HG03432 (cell line): Measurements from ENCODE around the gene ARHGAP31.

Source experiments
- ATAC-seq: cut with Tn5 transposase; IDR thresholded peaks from one replicate; pipeline ENCODE4 v1.9.1; 2021; ENCODE audit warnings: mild to moderate bottlenecking, moderate library complexity; ENCODE audit not compliant: unreplicated experiment

The ARHGAP31 gene

GRCh38 chr3:119428538-119428937, 134.4 kb downstream of the ARHGAP31 start:
- ATAC-seq, result no peak

GRCh38 chr3:119433613-119434325, 139.6 kb downstream of the ARHGAP31 start:
- no peak for ATAC-seq

- no peak for ATAC-seq
These were observed 140.5 kb downstream of the ARHGAP31 start for GRCh38 chr3:119434703-119435102.

- no peak for ATAC-seq
These were observed 142.8 kb downstream of the ARHGAP31 start for GRCh38 chr3:119436977-119437376.

GRCh38 chr3:119437691-119438258, 143.6 kb downstream of the ARHGAP31 start:
- ATAC-seq, result no peak

GRCh38 chr3:119443179-119443578, 149.0 kb downstream of the ARHGAP31 start:
- ATAC-seq, result no peak

- no peak for ATAC-seq
These were observed 150.4 kb downstream of the ARHGAP31 start for GRCh38 chr3:119444590-119444989.

- no peak for ATAC-seq
These were observed 159.6 kb downstream of the ARHGAP31 start for GRCh38 chr3:119453822-119454221.

GRCh38 chr3:119456469-119456868, 162.3 kb downstream of the ARHGAP31 start:
- no peak for ATAC-seq

GRCh38 chr3:119457246-119457645, 163.1 kb downstream of the ARHGAP31 start:
- no peak for ATAC-seq

GRCh38 chr3:119463171-119464169, 169.3 kb downstream of the ARHGAP31 start, which contains the start of gene TMEM39A:
Gene TMEM39A (minus strand): TSS chr3:119463615. CDS start chr3:119462074, 1,541 bp downstream.
- peak; percentile 93 for ATAC-seq

- ATAC-seq, result no peak
These were observed 173.9 kb downstream of the ARHGAP31 start for GRCh38 chr3:119468041-119468440.

- ATAC-seq, result no peak
These were observed 175.4 kb downstream of the ARHGAP31 start for GRCh38 chr3:119469418-119470189.
